ENCODE results near the gene ATP6V0E1.

The ATP6V0E1 gene

GRCh38 chr5:172957458-172957857 is 26.1 kb upstream of the ATP6V0E1 start:
- no peak for DNase-seq

- DNase-seq, result peak; percentile 73
Observed at GRCh38 chr5:172958331-172959046, 25.1 kb upstream of the ATP6V0E1 start.

GRCh38 chr5:172959824-172960799 is 23.5 kb upstream of the ATP6V0E1 start:
- DNase-seq, result no peak

GRCh38 chr5:172969921-172970320 is 13.7 kb upstream of the ATP6V0E1 start:
- no peak for DNase-seq

GRCh38 chr5:172971482-172971881 is 12.1 kb upstream of the ATP6V0E1 start:
- DNase-seq, result no peak

GRCh38 chr5:172972552-172972951 is 11.0 kb upstream of the ATP6V0E1 start:
- DNase-seq, result no peak

GRCh38 chr5:172973127-172973916 is 10.2 kb upstream of the ATP6V0E1 start:
- DNase-seq, result no peak

GRCh38 chr5:172973931-172974330 is 9.6 kb upstream of the ATP6V0E1 start:
- no peak for DNase-seq

GRCh38 chr5:172975289-172975688 is 8.3 kb upstream of the ATP6V0E1 start:
- DNase-seq, result no peak

- DNase-seq, result no peak
Observed at GRCh38 chr5:172979778-172980177, 3.8 kb upstream of the ATP6V0E1 start.

- DNase-seq, result no peak
Observed at GRCh38 chr5:172981931-172982330, 1.6 kb upstream of the ATP6V0E1 start.

- peak; percentile 71 for DNase-seq
Observed at GRCh38 chr5:172984244-172984953, 828 bp downstream of the ATP6V0E1 start.

GRCh38 chr5:172985596-172985995 is 2.0 kb downstream of the ATP6V0E1 start:
- no peak for DNase-seq

GRCh38 chr5:172988276-172988675 is 4.7 kb downstream of the ATP6V0E1 start:
- no peak for DNase-seq

GRCh38 chr5:172990776-172991175 is 7.2 kb downstream of the ATP6V0E1 start:
- no peak for DNase-seq

GRCh38 chr5:172994405-172994804 is 10.8 kb downstream of the ATP6V0E1 start:
- no peak for DNase-seq

- no peak for DNase-seq
Observed at GRCh38 chr5:172999372-172999973, 15.9 kb downstream of the ATP6V0E1 start.

GRCh38 chr5:172999974-173000373 is 16.4 kb downstream of the ATP6V0E1 start:
- DNase-seq, result no peak

- DNase-seq, result no peak
Observed at GRCh38 chr5:173001229-173001841, 17.8 kb downstream of the ATP6V0E1 start.

- no peak for DNase-seq
Observed at GRCh38 chr5:173003360-173003759, 19.8 kb downstream of the ATP6V0E1 start.

GRCh38 chr5:173004013-173004412 is 20.4 kb downstream of the ATP6V0E1 start:
- DNase-seq, result no peak

- DNase-seq, result no peak
Observed at GRCh38 chr5:173004447-173004846, 20.9 kb downstream of the ATP6V0E1 start.

Measured in left hindlimb (tissue), 1 donor.